IMR-90 (cell line): ENCODE results near the gene RIPK3. TPM values are rescaled to one million over a fixed set of nuclear protein-coding genes. Genes with fewer than 3 reads are reported as not detected.
A peak's percentile ranks its signal among the peaks of the same experiment; 100 is the strongest.

ENCODE experiments used
- ATAC-seq: fragments of 200-7000 bp; cut with Tn5 transposase; 2 replicates; pipeline ENCODE4 v1.9.1; 2020; ENCODE audit warnings: low read depth, mild to moderate bottlenecking, moderate library complexity
- BruUV-seq: library from RNA; stranded (reverse); fragments of 400-500 nt; replicated peaks from 2 replicates; lab custom pipeline; 2021; lab: Mats Ljungman, UMichigan
- CTCF ChIA-PET: fragments of 300-600 bp; formaldehyde crosslinking; extraction: SDS; loops from one replicate; lab custom pipeline; 2021; ENCODE audit warnings: antibody characterized with exemption; lab: Yijun Ruan, JAX
- POLR2A ChIA-PET: fragments of 300-600 bp; sonication (Branson Sonifier 250); formaldehyde crosslinking; loops from one replicate; lab custom pipeline; 2022; ENCODE audit warnings: antibody characterized with exemption; ENCODE audit not compliant: unreplicated experiment; lab: Charles Lee
- DNase-seq: peaks from one replicate; pipeline ENCODE4 v3.0.0; 2013
- H2AFZ ChIP-seq: replicated peaks from 2 replicates; pipeline ENCODE3; 2013; ENCODE audit warnings: low read length, mild to moderate bottlenecking; ENCODE audit not compliant: poor library complexity
- H2AK5ac ChIP-seq: 2 replicates; pipeline ENCODE4 v1.6.1; 2013; ENCODE audit warnings: low read depth, low read length, inconsistent platforms
- H2AK9ac ChIP-seq: replicated peaks from 2 replicates; pipeline ENCODE3; 2013; ENCODE audit warnings: mild to moderate bottlenecking, low read depth, low read length, moderate library complexity; ENCODE audit not compliant: poor library complexity
- H2BK120ac ChIP-seq: 2 replicates; pipeline ENCODE4 v1.6.1; 2013; ENCODE audit warnings: low read depth, low read length, inconsistent platforms
- H2BK15ac ChIP-seq: 3 replicates; pipeline ENCODE4 v1.6.1; 2013; ENCODE audit warnings: low read depth, low read length, inconsistent platforms
- H2BK20ac ChIP-seq: 2 replicates; pipeline ENCODE4 v1.6.1; 2013; ENCODE audit warnings: low read depth, mild to moderate bottlenecking, inconsistent platforms, low read length, moderate library complexity
- H2BK5ac ChIP-seq: 2 replicates; pipeline ENCODE4 v1.6.1; 2013; ENCODE audit warnings: mild to moderate bottlenecking, low read depth, low read length, inconsistent platforms; ENCODE audit not compliant: poor library complexity, severe bottlenecking
- H3K14ac ChIP-seq: replicated peaks from 2 replicates; pipeline ENCODE4 v1.6.1; 2013; ENCODE audit warnings: low read depth, low read length, inconsistent platforms
- H3K18ac ChIP-seq: 2 replicates; pipeline ENCODE4 v1.6.1; 2013; ENCODE audit warnings: low read depth, low read length, control low read depth
- H3K23ac ChIP-seq: 2 replicates; pipeline ENCODE4 v1.6.1; 2013; ENCODE audit warnings: low read depth, low read length, inconsistent platforms
- H3K27ac ChIP-seq: 2 replicates; pipeline ENCODE4 v1.5.1; 2013; ENCODE audit warnings: mild to moderate bottlenecking, control low read depth, low read length; ENCODE audit not compliant: insufficient read depth
- H3K27me3 ChIP-seq: 2 replicates; pipeline ENCODE4 v1.6.1; 2013; ENCODE audit warnings: low read length; ENCODE audit not compliant: control insufficient read depth, insufficient read depth
- H3K36me3 ChIP-seq: 2 replicates; pipeline ENCODE4 v1.6.1; 2013; ENCODE audit warnings: low read length, mixed read lengths; ENCODE audit not compliant: control insufficient read depth, insufficient read depth
- H3K4ac ChIP-seq: 2 replicates; pipeline ENCODE4 v1.6.1; 2013; ENCODE audit warnings: low read depth, low read length, inconsistent platforms
- H3K4me1 ChIP-seq: 2 replicates; pipeline ENCODE4 v1.6.1; 2013; ENCODE audit warnings: low read length, mixed read lengths; ENCODE audit not compliant: control insufficient read depth, insufficient read depth
- H3K4me2 ChIP-seq: 2 replicates; pipeline ENCODE4 v1.6.1; 2013; ENCODE audit warnings: low read depth, mild to moderate bottlenecking, control low read depth, low read length, moderate library complexity
- H3K4me3 ChIP-seq: 2 replicates; pipeline ENCODE4 v1.5.1; 2013; ENCODE audit warnings: low read depth, mild to moderate bottlenecking, control low read depth, low read length, moderate library complexity; ENCODE audit not compliant: insufficient read depth
- H3K56ac ChIP-seq: 2 replicates; pipeline ENCODE4 v1.6.1; 2013; ENCODE audit warnings: low read length, inconsistent platforms; ENCODE audit not compliant: insufficient read depth; ENCODE audit errors: extremely low read depth
- H3K79me1 ChIP-seq, 2 experiments: 2 replicates each; pipeline ENCODE4 v1.6.1; 2013; ENCODE audit warnings: low read length in 2 of 2, inconsistent platforms in 1 of 2, low read depth in 1 of 2
- H3K9ac ChIP-seq: 2 replicates; pipeline ENCODE4 v1.6.1; 2013; ENCODE audit warnings: low read depth, low read length, control low read depth
- H3K9me1 ChIP-seq: 2 replicates; pipeline ENCODE4 v1.6.1; 2013; ENCODE audit warnings: low read length, inconsistent platforms; ENCODE audit not compliant: insufficient read depth
- H3K9me3 ChIP-seq: 2 replicates; pipeline ENCODE4 v1.6.1; 2013; ENCODE audit warnings: low read length; ENCODE audit not compliant: control insufficient read depth, insufficient read depth
- H4K20me1 ChIP-seq: 2 replicates; pipeline ENCODE4 v1.6.1; 2013; ENCODE audit warnings: low read length, inconsistent platforms; ENCODE audit not compliant: insufficient read depth
- H4K5ac ChIP-seq: 2 replicates; pipeline ENCODE4 v1.6.1; 2013; ENCODE audit warnings: mild to moderate bottlenecking, low read depth, low read length, control low read depth
- H4K8ac ChIP-seq, 2 experiments: 2 replicates each; pipeline ENCODE4 v1.6.1; 2013; ENCODE audit warnings: low read depth in 2 of 2, low read length in 2 of 2, control low read depth in 1 of 2, inconsistent platforms in 1 of 2
- H4K91ac ChIP-seq: 2 replicates; pipeline ENCODE4 v1.6.1; 2013; ENCODE audit warnings: low read depth, low read length, inconsistent platforms; ENCODE audit not compliant: insufficient read depth
- BHLHE40 ChIP-seq: fragments of 150-350 bp; IDR thresholded peaks from 2 replicates; pipeline ENCODE4 v1.6.1; 2016; ENCODE audit warnings: mild to moderate bottlenecking, low read depth, low read length
- CEBPB ChIP-seq: IDR thresholded peaks from 2 replicates; pipeline ENCODE4 v1.6.1; 2012; ENCODE audit warnings: low read depth, low read length, improper control_type of control experiment
- CHD1 ChIP-seq: IDR thresholded peaks from 2 replicates; pipeline ENCODE4 v1.6.1; 2012; ENCODE audit warnings: low read depth, low read length, improper control_type of control experiment
- FOS ChIP-seq: fragments of 150-350 bp; IDR thresholded peaks from 2 replicates; pipeline ENCODE4 v1.6.1; 2016; ENCODE audit warnings: low read depth, low read length
- MAFK ChIP-seq: IDR thresholded peaks from 2 replicates; pipeline ENCODE4 v1.6.1; 2012; ENCODE audit warnings: low read depth, low read length, improper control_type of control experiment
- MAZ ChIP-seq: IDR thresholded peaks from 2 replicates; pipeline ENCODE4 v1.6.1; 2012; ENCODE audit warnings: low read depth, mild to moderate bottlenecking, low read length, improper control_type of control experiment, moderate library complexity, borderline replicate concordance
- MXI1 ChIP-seq: IDR thresholded peaks from 2 replicates; pipeline ENCODE4 v1.6.1; 2012; ENCODE audit warnings: low read depth, mild to moderate bottlenecking, low read length, moderate library complexity, borderline replicate concordance
- NFE2L2 ChIP-seq: fragments of 150-350 bp; IDR thresholded peaks from 2 replicates; pipeline ENCODE4 v1.6.1; 2016; ENCODE audit warnings: low read depth, mild to moderate bottlenecking, low read length
- POLR2A ChIP-seq: IDR thresholded peaks from 2 replicates; pipeline ENCODE4 v1.6.1; 2012; ENCODE audit warnings: mild to moderate bottlenecking, low read depth, low read length
- RAD21 ChIP-seq: IDR thresholded peaks from 2 replicates; pipeline ENCODE4 v1.6.1; 2012; ENCODE audit warnings: low read length, improper control_type of control experiment
- RCOR1 ChIP-seq: IDR thresholded peaks from 2 replicates; pipeline ENCODE4 v1.6.1; 2012; ENCODE audit warnings: mild to moderate bottlenecking, low read length, improper control_type of control experiment; ENCODE audit not compliant: insufficient replicate concordance
- RFX5 ChIP-seq: IDR thresholded peaks from 2 replicates; pipeline ENCODE4 v1.8.0; 2012; ENCODE audit warnings: low read depth, mild to moderate bottlenecking, low read length, moderate library complexity
- SMC3 ChIP-seq: fragments of 150-350 bp; IDR thresholded peaks from 2 replicates; pipeline ENCODE4 v1.6.1; 2016; ENCODE audit warnings: low read depth, mild to moderate bottlenecking, antibody characterized with exemption, low read length, moderate library complexity
- WGBS, 2 experiments: methylation state at CpG; one replicate each; pipeline versions ENCODE4 v1.1.5 to v1.1.7; 2013; ENCODE audit warnings: missing lambda C conversion rate in 2 of 2; ENCODE audit not compliant: insufficient read length in 1 of 2; ENCODE audit errors: extremely low coverage in 2 of 2; 5-methylcytosine and 5-hydroxymethylcytosine counted together
- dilution Hi-C: fragments of 300-500 bp; cut with HindIII; formaldehyde crosslinking; loops from one replicate; pipeline ENCODE4 v1.14.3; 2018; ENCODE audit warnings: low sequenced_read_pairs; ENCODE audit not compliant: unreplicated experiment
- in situ Hi-C: fragments of 300-500 bp; cut with MboI; formaldehyde crosslinking; loops from 3 replicates; pipeline ENCODE4 v1.14.3; 2019; ENCODE audit warnings: low sequenced_read_pairs, inconsistent platforms, mixed read lengths
- intact Hi-C: fragments of 100-400 bp; cut with micrococcal nuclease; formaldehyde crosslinking; loops from 2 replicates; pipeline ENCODE4 v1.10.0; 2022
- polyA plus RNA-seq, 3 experiments: library from polyadenylated mRNA; depleted of rRNA; stranded (reverse); fragments of >200 nt; gene quantifications; 2 replicates each; pipeline ENCODE4 v1.2.3, GENCODE V29; 2012; ENCODE audit warnings: low replicate concordance in 1 of 3
- total RNA-seq: library from RNA; depleted of rRNA; stranded (reverse); fragments of >200 nt; gene quantifications from 2 replicates; pipeline ENCODE4 v1.2.3, GENCODE V29; 2012
- TF ChIP-seq, protein P1 (sequence below): fragments of 150-350 bp; IDR thresholded peaks from 2 replicates; pipeline ENCODE4 v1.6.1; 2017; ENCODE audit warnings: mild to moderate bottlenecking, antibody characterized with exemption, low read length, low read depth
- TF ChIP-seq, protein P2 (sequence below): fragments of 150-350 bp; IDR thresholded peaks from 2 replicates; pipeline ENCODE4 v1.6.1; 2016; ENCODE audit warnings: low read depth, mild to moderate bottlenecking, low read length, moderate library complexity, borderline replicate concordance

RIPK3 gene
- total and polyA plus RNA-seq, 2 of the 4 experiments (the other 2 are of a cell fraction): 0.09 TPM; not detected in 1

GRCh38 chr14:24368562-24369252 is 28.9 kb upstream of the RIPK3 start:
- Histone ChIP-seq H4K5ac (peak overlapping the region; percentile 66), H3K4me2 (peak overlapping the region; percentile 75), H4K91ac (peak overlapping the region; percentile 86), H2BK5ac (peak overlapping the region; percentile 71), H3K18ac (peak overlapping the region; percentile 74), H2AK9ac (peak overlapping the region; percentile 97), H3K36me3 (peaks cover 29% of the 10 kb centered on the region), H3K27me3 (no peaks in the 10 kb centered on the region), H3K79me1 (peaks cover 6 to 28% of the 10 kb centered on the region in 2 experiments; a peak in 3 of 4 replicates), H3K9ac (peak overlapping the region; percentile 94), H3K14ac (peak overlapping the region; percentile 76), H3K4me3 (peak overlapping the region; percentile 86), H2BK15ac (peak overlapping the region; percentile 91; the same call in 1 of the 3 replicates), H2AK5ac (peak overlapping the region; percentile 97), H4K20me1 (peaks cover 4% of the 10 kb centered on the region), H4K8ac (peak overlapping the region; percentile 86 to 88), H2AFZ (peak overlapping the region; percentile 89), H3K27ac (peak overlapping the region; percentile 94), H3K4me1 (peaks cover 12% of the 10 kb centered on the region), H2BK120ac (peak overlapping the region; percentile 64), H3K9me1 (peaks cover 9% of the 10 kb centered on the region), H3K9me3 (no peaks in the 10 kb centered on the region), H3K56ac (peak overlapping the region; percentile 88), H3K23ac (peak overlapping the region; percentile 1; the same call in 1 of the 2 replicates), H2BK20ac (peak overlapping the region; percentile 33), H3K4ac (peak overlapping the region; percentile 89)
- no TSS peak for BruUV-seq
- peak; percentile 74 for DNase-seq
- intact Hi-C loops: no loop called here
- POLR2A ChIA-PET: no interaction called here
- dilution Hi-C loops: no loop called here
- in situ Hi-C loops: loop anchor here (10.0 kb wide), 1 partner anchor 66 kb away; no protein-coding TSS in a partner anchor
- ATAC-seq: peak; percentile 19
- 13% methylated on average over 3 of the region's 52 CpGs; no CpG with 5 or more reads in 1 of the 2 experiments for WGBS, 2 experiments
- CTCF ChIA-PET: no interaction called here
- TF ChIP-seq CEBPB: no peak
- no peak for TF ChIP-seq RAD21
- no peak for TF ChIP-seq CHD1
- TF ChIP-seq NFE2L2: no peak
- TF ChIP-seq, protein P1, sequence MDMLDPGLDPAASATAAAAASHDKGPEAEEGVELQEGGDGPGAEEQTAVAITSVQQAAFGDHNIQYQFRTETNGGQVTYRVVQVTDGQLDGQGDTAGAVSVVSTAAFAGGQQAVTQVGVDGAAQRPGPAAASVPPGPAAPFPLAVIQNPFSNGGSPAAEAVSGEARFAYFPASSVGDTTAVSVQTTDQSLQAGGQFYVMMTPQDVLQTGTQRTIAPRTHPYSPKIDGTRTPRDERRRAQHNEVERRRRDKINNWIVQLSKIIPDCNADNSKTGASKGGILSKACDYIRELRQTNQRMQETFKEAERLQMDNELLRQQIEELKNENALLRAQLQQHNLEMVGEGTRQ: no peak
- TF ChIP-seq MXI1: 0 out of 2 replicates have a peak, but pooled peaks have one; percentile 41
- TF ChIP-seq, protein P2, sequence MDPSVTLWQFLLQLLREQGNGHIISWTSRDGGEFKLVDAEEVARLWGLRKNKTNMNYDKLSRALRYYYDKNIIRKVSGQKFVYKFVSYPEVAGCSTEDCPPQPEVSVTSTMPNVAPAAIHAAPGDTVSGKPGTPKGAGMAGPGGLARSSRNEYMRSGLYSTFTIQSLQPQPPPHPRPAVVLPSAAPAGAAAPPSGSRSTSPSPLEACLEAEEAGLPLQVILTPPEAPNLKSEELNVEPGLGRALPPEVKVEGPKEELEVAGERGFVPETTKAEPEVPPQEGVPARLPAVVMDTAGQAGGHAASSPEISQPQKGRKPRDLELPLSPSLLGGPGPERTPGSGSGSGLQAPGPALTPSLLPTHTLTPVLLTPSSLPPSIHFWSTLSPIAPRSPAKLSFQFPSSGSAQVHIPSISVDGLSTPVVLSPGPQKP: no peak
- TF ChIP-seq RFX5: no peak
- peak; percentile 82 for TF ChIP-seq POLR2A
- no peak for TF ChIP-seq MAFK
- no peak; the same call in 1 of the 2 replicates for TF ChIP-seq SMC3
- peak; percentile 24; the same call in 1 of the 2 replicates for TF ChIP-seq BHLHE40
- peak; percentile 93 for TF ChIP-seq MAZ
- no peak for TF ChIP-seq FOS
- no peak for TF ChIP-seq RCOR1
